ENCODE results near the gene OR2V1.

DNA sequence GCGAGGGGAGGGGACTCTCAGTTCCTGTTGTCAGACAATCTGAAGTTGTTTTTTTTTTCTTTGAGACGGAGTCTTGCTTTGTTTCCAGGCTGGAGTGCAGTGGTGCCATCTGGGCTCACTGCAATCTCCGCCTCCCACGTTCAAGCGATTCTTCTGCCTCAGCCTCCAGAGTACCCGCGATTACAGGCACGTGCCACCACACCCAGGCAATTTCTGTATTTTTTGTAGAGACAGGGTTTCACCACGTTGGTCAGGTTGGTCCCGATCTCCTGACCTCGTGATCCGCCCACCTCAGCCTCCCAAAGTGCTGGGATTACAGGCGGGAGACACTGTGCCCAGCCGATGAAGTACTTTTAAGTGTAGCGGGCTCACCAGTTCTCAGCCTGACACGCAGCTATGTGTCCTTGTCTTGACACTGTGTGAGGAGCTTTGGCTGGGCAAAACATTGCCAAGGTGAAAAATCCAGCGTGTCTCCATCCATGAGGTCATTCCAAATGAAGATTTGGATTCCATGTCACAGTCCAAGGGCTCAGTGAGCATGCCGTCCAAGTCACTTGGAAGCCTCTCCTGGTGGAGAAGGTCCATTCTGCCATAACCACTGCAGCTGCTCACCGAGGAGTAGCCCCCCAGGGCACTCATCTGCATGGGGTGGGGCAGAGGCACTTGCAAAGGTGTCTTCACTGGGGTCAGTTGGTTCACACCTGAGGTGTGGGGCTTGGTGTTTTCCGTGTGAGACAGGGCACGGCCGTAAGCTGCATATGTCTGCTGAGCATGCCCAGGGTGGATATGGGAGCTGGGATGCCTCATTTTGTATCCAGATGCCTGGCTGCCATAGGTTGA, 32.0 kb downstream of the OR2V1 start:
- TF ChIP-seq, protein P1, sequence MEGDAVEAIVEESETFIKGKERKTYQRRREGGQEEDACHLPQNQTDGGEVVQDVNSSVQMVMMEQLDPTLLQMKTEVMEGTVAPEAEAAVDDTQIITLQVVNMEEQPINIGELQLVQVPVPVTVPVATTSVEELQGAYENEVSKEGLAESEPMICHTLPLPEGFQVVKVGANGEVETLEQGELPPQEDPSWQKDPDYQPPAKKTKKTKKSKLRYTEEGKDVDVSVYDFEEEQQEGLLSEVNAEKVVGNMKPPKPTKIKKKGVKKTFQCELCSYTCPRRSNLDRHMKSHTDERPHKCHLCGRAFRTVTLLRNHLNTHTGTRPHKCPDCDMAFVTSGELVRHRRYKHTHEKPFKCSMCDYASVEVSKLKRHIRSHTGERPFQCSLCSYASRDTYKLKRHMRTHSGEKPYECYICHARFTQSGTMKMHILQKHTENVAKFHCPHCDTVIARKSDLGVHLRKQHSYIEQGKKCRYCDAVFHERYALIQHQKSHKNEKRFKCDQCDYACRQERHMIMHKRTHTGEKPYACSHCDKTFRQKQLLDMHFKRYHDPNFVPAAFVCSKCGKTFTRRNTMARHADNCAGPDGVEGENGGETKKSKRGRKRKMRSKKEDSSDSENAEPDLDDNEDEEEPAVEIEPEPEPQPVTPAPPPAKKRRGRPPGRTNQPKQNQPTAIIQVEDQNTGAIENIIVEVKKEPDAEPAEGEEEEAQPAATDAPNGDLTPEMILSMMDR (optimal IDR thresholded peaks at IDR 0.05 in 1 of 3, IDR thresholded peaks at IDR 0.05 in 1 of 3, conservative IDR thresholded peaks at IDR 0.05 in 1 of 3; ENCODE audit: extremely low read depth in 1 of 3, insufficient read depth in 2 of 3, low read length in 3 of 3): no peak
- TF ChIP-seq EZH2 (IDR thresholded peaks at IDR 0.05; ENCODE audit: low read length): no peak

All from keratinocyte (primary cell).